ENCODE measurements around the gene BCORL1. TPM values are rescaled to one million over a fixed set of nuclear protein-coding genes. Genes with fewer than 3 reads are reported as not detected.
A peak's percentile ranks its signal among the peaks of the same experiment; 100 is the strongest.

The BCORL1 gene
- polyA plus RNA-seq, 6 donors from 2014 or later, result 0.31 to 2.1 (median 0.70) TPM; not detected in 1

- Mint-ChIP-seq H3K27ac (peak overlapping the region in 1 of 6 donors; percentile 66), H3K4me1 (peaks cover 40 to 65% (median 57%) of the 10 kb centered on the region in 3 donors), H3K27me3 (no peaks in the 10 kb centered on the region), H3K36me3 (no peaks in the 10 kb centered on the region), H3K9me3 (no peaks in the 10 kb centered on the region), H3K4me3 (no peak overlapping the region)
- ATAC-seq (ENCODE audit: low read depth in 2 of 2) (no peak), DNase-seq (no peak)
Observed at GRCh38 chrX:130100180-130100579, 117.7 kb downstream of the BCORL1 start.

- Mint-ChIP-seq H3K27me3 (no peaks in the 10 kb centered on the region), H3K36me3 (no peaks in the 10 kb centered on the region), H3K4me1 (peaks cover 47 to 76% (median 72%) of the 10 kb centered on the region in 3 donors), H3K27ac (peak overlapping the region in 1 of 6 donors; percentile 62), H3K4me3 (no peak overlapping the region), H3K9me3 (peaks cover 0 to 3% (median 0%) of the 10 kb centered on the region in 7 donors)
- ATAC-seq (ENCODE audit: low read depth in 2 of 2) (no peak), DNase-seq (no peak)
Observed at GRCh38 chrX:130103605-130104004, 121.2 kb downstream of the BCORL1 start.

GRCh38 chrX:130105244-130105643 lies 122.8 kb downstream of the BCORL1 start:
- Mint-ChIP-seq H3K27me3 (no peaks in the 10 kb centered on the region), H3K9me3 (peaks cover 0 to 3% (median 0%) of the 10 kb centered on the region in 7 donors), H3K27ac (peak overlapping the region in 2 of 6 donors; percentile 79 to 82), H3K4me1 (peaks cover 51 to 73% (median 72%) of the 10 kb centered on the region in 3 donors), H3K4me3 (peak overlapping the region in 1 of 8 donors; percentile 9), H3K36me3 (no peaks in the 10 kb centered on the region)
- DNase-seq (no peak), ATAC-seq (ENCODE audit: low read depth in 2 of 2) (no peak)

GRCh38 chrX:130106071-130106470 lies 123.6 kb downstream of the BCORL1 start:
- peaks cover 0 to 3% (median 0%) of the 10 kb centered on the region in 7 donors for H3K9me3 Mint-ChIP-seq
- peak overlapping the region in 2 of 8 donors; percentile 35 to 56 for H3K4me3 Mint-ChIP-seq
- H3K27me3 Mint-ChIP-seq, result no peaks in the 10 kb centered on the region
- peak overlapping the region in 2 of 6 donors; percentile 82 to 84 for H3K27ac Mint-ChIP-seq
- DNase-seq (no peak), ATAC-seq (ENCODE audit: low read depth in 2 of 2) (no peak)
- H3K36me3 Mint-ChIP-seq, result no peaks in the 10 kb centered on the region
- H3K4me1 Mint-ChIP-seq, result peaks cover 46 to 66% (median 64%) of the 10 kb centered on the region in 3 donors

Other genes with a start within 250 kb of the BCORL1 start
- under 1 TPM in 4 of 6 donors, not detected in 2; 0.11 to 0.58 (median 0.22) TPM for gene XPNPEP2, start 243.7 kb upstream of the BCORL1 start, polyA plus RNA-seq (ENCODE audit: low read depth in 6 of 6)
- gene SASH3, start 202.7 kb upstream of the BCORL1 start, polyA plus RNA-seq (ENCODE audit: low read depth in 6 of 6), result 100 to 1,000 TPM in 4 of 6 donors, 10 to 100 TPM in 2; 89.4 to 191 (median 128) TPM
- 1 to 10 TPM in 5 of 6 donors, not detected in 1; 2.9 to 5.2 (median 3.8) TPM for gene ZDHHC9, start 138.7 kb upstream of the BCORL1 start, polyA plus RNA-seq (ENCODE audit: low read depth in 6 of 6)
- gene UTP14A, start 76.5 kb upstream of the BCORL1 start, polyA plus RNA-seq (ENCODE audit: low read depth in 6 of 6), result 10 to 100 TPM in 1 of 6 donors, 1 to 10 TPM in 4, under 1 TPM in 1; 0.60 to 11.3 (median 6.4) TPM
- 10 to 100 TPM in 2 of 6 donors, 1 to 10 TPM in 4; 8.7 to 15.4 (median 9.7) TPM for gene ELF4, start 127.9 kb downstream of the BCORL1 start, polyA plus RNA-seq (ENCODE audit: low read depth in 6 of 6)
- 10 to 100 TPM; 13.6 to 24.2 (median 20.3) TPM for gene AIFM1, start 183.2 kb downstream of the BCORL1 start, polyA plus RNA-seq (ENCODE audit: low read depth in 6 of 6)
- 1 to 10 TPM in 4 of 6 donors, under 1 TPM in 1, not detected in 1; 0.69 to 2.2 (median 1.9) TPM for gene RAB33A, start 189.3 kb downstream of the BCORL1 start, polyA plus RNA-seq (ENCODE audit: low read depth in 6 of 6)

Data from naive B cell (primary cell).